ENCODE results near the gene GNB3.
"Not testable (repeated sequence)": the region's sequence is repeated elsewhere in the genome, so short reads cannot be mapped to it uniquely, and the experiment has no call there.

Gene GNB3

GRCh38 chr12:6886206-6886999 is 45.7 kb downstream of the GNB3 start:
- not testable (repeated sequence) for FAIRE-seq

- no peak for FAIRE-seq
These were observed 46.7 kb downstream of the GNB3 start for GRCh38 chr12:6887460-6887859.

GRCh38 chr12:6888360-6888759 is 47.6 kb downstream of the GNB3 start:
- no peak for FAIRE-seq

- not testable (repeated sequence) for FAIRE-seq
These were observed 48.1 kb downstream of the GNB3 start for GRCh38 chr12:6888794-6889193.

GRCh38 chr12:6889775-6890573 is 49.2 kb downstream of the GNB3 start:
- not testable (repeated sequence) for FAIRE-seq

- FAIRE-seq, result no peak
These were observed 50.3 kb downstream of the GNB3 start for GRCh38 chr12:6890789-6891645.

GRCh38 chr12:6891646-6892001 is 50.9 kb downstream of the GNB3 start:
- FAIRE-seq, result no peak

GRCh38 chr12:6892683-6893082 is 52.0 kb downstream of the GNB3 start:
- not testable (repeated sequence) for FAIRE-seq

- FAIRE-seq, result no peak
These were observed 53.6 kb downstream of the GNB3 start for GRCh38 chr12:6894321-6894720.

Measured in islet of Langerhans (tissue), 1 donor.